CD8-positive, alpha-beta memory T cell (primary cell): ENCODE data around the gene NDUFV1. TPM values are rescaled to one million over a fixed set of nuclear protein-coding genes. Genes with fewer than 3 reads are reported as not detected.

Experiments used
- CTCF ChIA-PET: fragments of 350-600 bp; sonication (Branson Sonifier 250); formaldehyde crosslinking; loops from one replicate; lab custom pipeline; 2021; ENCODE audit warnings: antibody characterized with exemption; lab: Charles Lee
- POLR2A ChIA-PET: fragments of 350-600 bp; sonication (Branson Sonifier 250); formaldehyde crosslinking; loops from one replicate; lab custom pipeline; 2021; ENCODE audit warnings: antibody characterized with exemption; lab: Charles Lee
- DNase-seq, 5 donors: peaks; one replicate each; pipeline versions ENCODE4 v3.0.0 to v3.0.0-alpha.2; 2020 to 2022; ENCODE audit warnings: mixed read lengths in 1 of 5
- H3K27ac ChIP-seq: one replicate; pipeline ENCODE4 v1.7.0; 2013; ENCODE audit warnings: low read depth, mild to moderate bottlenecking, low read length, moderate library complexity
- H3K27me3 ChIP-seq: 2 replicates; pipeline ENCODE4 v1.7.0; 2013; ENCODE audit warnings: low read length, mild to moderate bottlenecking; ENCODE audit not compliant: insufficient read depth, poor library complexity, severe bottlenecking
- H3K36me3 ChIP-seq: 2 replicates; pipeline ENCODE4 v1.7.0; 2013; ENCODE audit warnings: mild to moderate bottlenecking, low read length, moderate library complexity; ENCODE audit not compliant: insufficient read depth
- H3K4me1 ChIP-seq: 2 replicates; pipeline ENCODE4 v1.7.0; 2013; ENCODE audit warnings: mild to moderate bottlenecking, low read length, moderate library complexity; ENCODE audit not compliant: insufficient read depth
- H3K4me3 ChIP-seq: 2 replicates; pipeline ENCODE4 v1.7.0; 2013; ENCODE audit warnings: mild to moderate bottlenecking, low read length
- H3K9me3 ChIP-seq: 2 replicates; pipeline ENCODE4 v1.7.0; 2013; ENCODE audit warnings: mild to moderate bottlenecking, low read length
- H3K27ac Mint-ChIP-seq, 8 donors: one replicate each; pipeline ENCODE4 v1.8.0; 2020 to 2021; ENCODE audit warnings: mixed read lengths in 8 of 8, mild to moderate bottlenecking in 6 of 8, inconsistent platforms in 3 of 8, moderate library complexity in 3 of 8
- H3K27me3 Mint-ChIP-seq, 2 donors: one replicate each; pipeline ENCODE4 v1.8.0; 2020 to 2021; ENCODE audit warnings: mixed read lengths in 2 of 2, mild to moderate bottlenecking in 1 of 2, moderate library complexity in 1 of 2
- H3K36me3 Mint-ChIP-seq, 3 donors: one replicate each; pipeline ENCODE4 v1.8.0; 2020 to 2021; ENCODE audit warnings: mixed read lengths in 3 of 3, inconsistent platforms in 1 of 3, mild to moderate bottlenecking in 1 of 3
- H3K4me1 Mint-ChIP-seq, 3 donors: one replicate each; pipeline ENCODE4 v1.8.0; 2020 to 2021; ENCODE audit warnings: mixed read lengths in 3 of 3, inconsistent platforms in 1 of 3, mild to moderate bottlenecking in 1 of 3
- H3K4me3 Mint-ChIP-seq, 7 donors: one replicate each; pipeline ENCODE4 v1.8.0; 2020 to 2021; ENCODE audit warnings: mixed read lengths in 7 of 7, mild to moderate bottlenecking in 6 of 7, moderate library complexity in 4 of 7, inconsistent platforms in 2 of 7
- H3K9me3 Mint-ChIP-seq, 5 donors: one replicate each; pipeline ENCODE4 v1.8.0; 2020 to 2022; ENCODE audit warnings: mixed read lengths in 5 of 5, mild to moderate bottlenecking in 3 of 5, moderate library complexity in 2 of 5, inconsistent platforms in 1 of 5
- polyA plus RNA-seq: library from polyadenylated mRNA; unstranded; fragments of 300-500 nt; fragmentation: Illumina TruSeq; gene quantifications from one replicate; pipeline ENCODE4 v1.2.3, GENCODE V29; 2021
- total RNA-seq, 2 experiments: library from RNA; stranded (reverse); gene quantifications; one replicate each; pipeline ENCODE4 v1.2.3, GENCODE V29; 2021

NDUFV1 gene
- total and polyA plus RNA-seq, 3 experiments from 2014 or later: 140 to 326 (median 321) TPM

DNA sequence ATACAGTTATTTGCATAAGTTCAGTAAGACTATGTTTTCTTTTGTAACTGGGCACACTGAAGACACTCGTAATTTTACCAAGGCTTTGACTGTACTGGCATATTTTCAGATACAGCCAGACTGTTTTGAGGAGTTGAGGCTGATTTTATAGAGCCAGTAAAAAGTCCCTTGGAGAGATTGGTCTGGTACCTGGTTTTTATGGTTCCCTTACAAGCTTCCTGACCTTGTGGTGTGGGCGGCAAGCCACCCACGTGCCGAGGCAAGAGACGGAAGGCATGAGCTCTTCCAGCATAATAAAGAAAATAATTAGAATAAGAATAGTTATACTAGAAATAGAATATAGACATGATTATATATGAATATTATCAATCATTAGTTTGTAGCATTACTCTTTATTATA, 34.4 kb upstream of the NDUFV1 start:
- ChIA-PET POLR2A (no interaction called here), CTCF (interaction anchor here (1.9 kb wide), 1 partner anchor 42 kb away, joined by 9 read pairs; no protein-coding TSS in a partner anchor)
- Histone ChIP-seq H3K27me3 (no peaks in the 10 kb centered on the region), H3K36me3 (no peaks in the 10 kb centered on the region), H3K27ac (no peak overlapping the region), H3K4me1 (no peaks in the 10 kb centered on the region), H3K9me3 (no peaks in the 10 kb centered on the region), H3K4me3 (no peak overlapping the region)
- Mint-ChIP-seq H3K27me3 (peaks cover 17 to 24% of the 10 kb centered on the region in 2 donors), H3K27ac (no peak overlapping the region), H3K4me1 (no peaks in the 10 kb centered on the region), H3K9me3 (no peaks in the 10 kb centered on the region), H3K36me3 (peaks cover 0 to 4% (median 0%) of the 10 kb centered on the region in 3 donors), H3K4me3 (no peak overlapping the region)
- no peak for DNase-seq

DNA sequence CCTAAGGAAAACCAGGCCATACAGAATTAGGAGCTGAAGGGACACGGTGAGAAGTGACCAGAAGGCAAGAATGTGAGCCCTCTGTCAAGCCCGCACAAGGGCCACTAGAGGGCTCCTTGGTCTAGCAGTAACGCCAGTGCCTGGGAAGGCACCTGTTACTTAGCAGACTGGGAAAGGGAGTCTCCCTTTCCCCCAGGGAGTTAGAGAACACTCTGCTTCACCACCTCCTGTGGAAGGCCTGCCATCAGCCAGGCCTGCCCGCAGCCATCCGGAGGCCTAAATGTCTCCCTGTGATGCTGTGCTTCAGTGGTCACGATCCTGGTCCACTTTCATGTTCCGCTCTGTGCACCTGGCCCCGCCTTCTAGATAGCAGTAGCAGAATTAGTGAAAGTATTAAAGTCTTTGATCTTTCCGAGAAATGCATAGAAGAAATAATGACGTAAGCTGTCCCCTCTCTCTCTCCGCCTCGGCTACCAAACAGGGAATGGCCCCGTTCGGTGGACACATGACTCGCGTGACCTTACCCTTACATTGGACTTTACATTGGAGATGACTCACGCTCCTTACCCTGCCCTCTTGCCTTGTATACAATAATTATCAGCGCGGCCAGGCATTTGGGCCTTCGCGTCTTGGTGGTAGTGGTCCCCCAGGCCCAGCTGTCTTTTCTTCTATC, 33.9 kb upstream of the NDUFV1 start:
- Mint-ChIP-seq H3K4me1 (no peaks in the 10 kb centered on the region), H3K4me3 (no peak overlapping the region), H3K27ac (no peak overlapping the region), H3K27me3 (peaks cover 20 to 24% of the 10 kb centered on the region in 2 donors), H3K36me3 (peaks cover 0 to 4% (median 0%) of the 10 kb centered on the region in 3 donors), H3K9me3 (no peaks in the 10 kb centered on the region)
- no peaks in the 10 kb centered on the region for H3K9me3 ChIP-seq
- CTCF ChIA-PET: interaction anchor here (1.9 kb wide), 1 partner anchor 42 kb away, joined by 9 read pairs; no protein-coding TSS in a partner anchor
- POLR2A ChIA-PET: no interaction called here
- H3K27me3 ChIP-seq: no peaks in the 10 kb centered on the region
- no peak overlapping the region for H3K4me3 ChIP-seq
- no peaks in the 10 kb centered on the region for H3K4me1 ChIP-seq
- peak in 1 of 5 donors; percentile 13 for DNase-seq
- no peaks in the 10 kb centered on the region for H3K36me3 ChIP-seq
- no peak overlapping the region for H3K27ac ChIP-seq

- H3K27ac Mint-ChIP-seq: no peak overlapping the region
- no peaks in the 10 kb centered on the region for H3K27me3 ChIP-seq
- no peak for DNase-seq
- H3K4me3 ChIP-seq: no peak overlapping the region
- no peaks in the 10 kb centered on the region for H3K9me3 Mint-ChIP-seq
- peaks cover 8% of the 10 kb centered on the region for H3K4me1 ChIP-seq
- ChIA-PET POLR2A (no interaction called here), CTCF (no interaction called here)
- H3K27ac ChIP-seq: no peak overlapping the region
- H3K4me1 Mint-ChIP-seq: peaks cover 4 to 10% (median 10%) of the 10 kb centered on the region in 3 donors
- H3K36me3 Mint-ChIP-seq: peaks cover 0 to 4% (median 0%) of the 10 kb centered on the region in 3 donors
- no peak overlapping the region for H3K4me3 Mint-ChIP-seq
- H3K27me3 Mint-ChIP-seq: peaks cover 21 to 36% of the 10 kb centered on the region in 2 donors
- H3K9me3 ChIP-seq: no peaks in the 10 kb centered on the region
- no peaks in the 10 kb centered on the region for H3K36me3 ChIP-seq
Observed at GRCh38 chr11:67574938-67575337, 31.8 kb upstream of the NDUFV1 start.

DNA sequence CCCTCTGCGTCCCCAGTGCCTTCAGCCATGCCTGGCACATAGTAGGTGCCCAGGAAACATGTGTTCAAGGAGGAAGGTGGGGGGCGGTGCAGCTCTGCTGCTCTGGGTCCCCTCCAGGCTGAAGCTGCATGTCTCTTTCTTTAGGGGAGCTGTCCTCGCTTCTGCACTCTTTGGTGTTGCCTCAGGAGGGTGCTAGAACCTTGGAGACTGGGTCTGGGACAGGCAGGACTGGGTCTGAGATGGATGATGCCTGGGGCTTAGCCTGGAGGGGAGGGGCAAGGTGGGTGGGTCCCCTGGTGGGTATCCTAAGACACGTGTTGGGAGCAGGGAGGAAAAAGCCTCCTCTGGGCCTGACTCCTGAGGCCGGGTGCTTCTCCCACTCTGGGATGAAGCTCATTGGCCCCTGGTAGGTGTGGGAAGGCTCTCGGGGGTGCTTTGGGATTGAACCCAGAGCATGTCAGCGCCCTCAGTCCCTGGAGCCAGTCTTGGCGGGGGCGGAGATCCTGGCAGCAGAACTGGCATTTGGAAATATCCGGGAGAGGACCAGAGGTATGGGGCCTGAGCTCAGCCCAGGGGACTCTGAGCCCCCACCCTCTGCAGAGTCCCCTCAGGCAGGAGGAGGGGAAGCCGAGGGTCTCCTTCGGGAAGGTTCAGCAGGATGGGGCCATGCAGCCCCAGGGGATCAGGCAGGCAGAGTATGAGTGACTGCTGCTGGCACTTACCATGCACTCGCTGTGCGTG, 29.8 kb upstream of the NDUFV1 start:
- Mint-ChIP-seq H3K9me3 (no peaks in the 10 kb centered on the region), H3K36me3 (peaks cover 0 to 4% (median 0%) of the 10 kb centered on the region in 3 donors), H3K4me3 (no peak overlapping the region), H3K4me1 (peaks cover 4 to 15% (median 11%) of the 10 kb centered on the region in 3 donors), H3K27me3 (peaks cover 20 to 37% of the 10 kb centered on the region in 2 donors), H3K27ac (no peak overlapping the region)
- Histone ChIP-seq H3K4me1 (peaks cover 9% of the 10 kb centered on the region), H3K4me3 (no peak overlapping the region), H3K9me3 (no peaks in the 10 kb centered on the region), H3K27me3 (no peaks in the 10 kb centered on the region), H3K27ac (no peak overlapping the region), H3K36me3 (no peaks in the 10 kb centered on the region)
- POLR2A ChIA-PET: no interaction called here
- CTCF ChIA-PET: interaction anchor here (1.2 kb wide), 1 partner anchor 38 kb away, joined by 3 read pairs; no protein-coding TSS in a partner anchor
- no peak for DNase-seq

DNA sequence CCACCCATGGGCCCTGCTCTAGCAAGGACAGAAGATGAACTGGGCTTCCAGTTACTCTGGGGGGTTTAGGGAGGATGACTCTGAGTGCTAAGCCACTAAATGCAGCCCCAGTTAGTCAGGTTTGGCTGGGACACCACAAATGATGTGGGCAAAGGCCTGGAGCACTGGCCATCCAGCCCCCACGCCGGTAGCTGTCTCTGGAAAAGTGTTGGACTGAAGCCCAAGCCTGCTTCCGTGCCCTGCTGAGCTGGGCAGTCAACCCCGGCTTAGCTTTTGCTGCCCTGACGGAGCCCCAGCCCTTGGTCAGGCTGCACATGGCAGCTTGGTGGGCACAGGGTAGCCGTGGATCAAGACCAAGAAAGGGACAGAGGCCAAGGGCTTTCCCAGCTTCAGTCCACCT, 28.8 kb upstream of the NDUFV1 start:
- Histone ChIP-seq H3K9me3 (no peaks in the 10 kb centered on the region), H3K27ac (no peak overlapping the region), H3K27me3 (no peaks in the 10 kb centered on the region), H3K36me3 (no peaks in the 10 kb centered on the region), H3K4me3 (no peak overlapping the region), H3K4me1 (peaks cover 19% of the 10 kb centered on the region)
- Mint-ChIP-seq H3K27ac (no peak overlapping the region), H3K27me3 (peaks cover 23 to 37% of the 10 kb centered on the region in 2 donors), H3K4me3 (no peak overlapping the region), H3K4me1 (peaks cover 13 to 26% (median 19%) of the 10 kb centered on the region in 3 donors), H3K36me3 (peaks cover 0 to 4% (median 0%) of the 10 kb centered on the region in 3 donors), H3K9me3 (no peaks in the 10 kb centered on the region)
- no peak for DNase-seq
- POLR2A ChIA-PET: no interaction called here
- CTCF ChIA-PET: interaction anchor here (1.0 to 1.2 kb wide), 2 partner anchors 37 to 52 kb away, joined by 3 read pairs; partner anchors contain the start of gene NUDT8

DNA sequence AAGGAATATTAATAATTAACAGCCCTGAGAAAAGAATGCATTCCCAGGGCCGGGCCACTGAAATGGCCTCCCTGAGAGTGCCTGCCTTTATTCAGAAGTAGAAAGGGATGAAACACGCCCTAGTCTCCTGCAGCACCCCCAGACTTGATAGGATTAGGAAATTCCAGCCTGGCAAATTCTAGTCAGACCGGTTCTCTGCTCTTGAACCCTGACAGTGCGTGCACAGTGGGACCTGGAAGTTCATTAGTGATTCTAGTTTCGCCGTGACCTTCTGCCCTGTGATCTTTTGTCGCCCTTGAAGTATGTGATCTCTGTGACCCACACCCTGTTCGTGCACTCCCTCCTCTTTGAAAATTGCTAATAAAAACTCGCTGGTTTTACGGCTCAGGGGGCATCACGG, 25.3 kb upstream of the NDUFV1 start:
- H3K36me3 Mint-ChIP-seq: peaks cover 0 to 6% (median 0%) of the 10 kb centered on the region in 3 donors
- H3K4me1 Mint-ChIP-seq: peaks cover 28 to 42% (median 41%) of the 10 kb centered on the region in 3 donors
- Histone ChIP-seq H3K9me3 (no peaks in the 10 kb centered on the region), H3K4me1 (peaks cover 29% of the 10 kb centered on the region), H3K27me3 (no peaks in the 10 kb centered on the region), H3K27ac (no peak overlapping the region), H3K4me3 (no peak overlapping the region), H3K36me3 (no peaks in the 10 kb centered on the region)
- peaks cover 16 to 17% of the 10 kb centered on the region in 2 donors for H3K27me3 Mint-ChIP-seq
- ChIA-PET POLR2A (no interaction called here), CTCF (no interaction called here)
- DNase-seq: no peak
- peak overlapping the region in 2 of 7 donors; percentile 44 to 75 for H3K4me3 Mint-ChIP-seq
- peak overlapping the region in 3 of 8 donors; percentile 19 to 56 (median 45) for H3K27ac Mint-ChIP-seq
- H3K9me3 Mint-ChIP-seq: no peaks in the 10 kb centered on the region

DNA sequence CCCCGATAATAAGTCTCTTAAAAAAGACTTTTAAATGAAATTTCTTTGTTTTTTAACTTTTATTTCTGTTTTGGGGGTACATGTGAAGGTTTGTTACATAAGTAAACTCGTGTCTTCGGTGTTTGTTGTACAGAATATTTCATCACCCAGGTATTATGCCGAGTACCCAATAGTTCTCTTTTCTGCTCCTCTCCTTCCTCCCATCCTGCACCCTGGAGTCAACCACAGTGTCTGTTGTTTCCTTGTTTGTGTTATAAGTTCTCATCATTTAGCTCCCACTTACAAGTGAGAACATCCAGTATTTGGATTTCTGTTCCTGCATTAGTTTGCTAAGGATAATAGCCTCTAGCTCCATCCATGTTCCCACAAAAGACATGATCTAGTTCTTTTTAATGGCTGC, 24.7 kb upstream of the NDUFV1 start:
- POLR2A ChIA-PET: interaction anchor here (0.6 kb wide), 1 partner anchor 21 kb away, joined by 5 read pairs; no protein-coding TSS in a partner anchor
- no peak for DNase-seq
- H3K9me3 ChIP-seq: no peaks in the 10 kb centered on the region

More for the DNA sequence above, 24.7 kb upstream of the NDUFV1 start:
- Histone ChIP-seq H3K4me3 (no peak overlapping the region), H3K27me3 (no peaks in the 10 kb centered on the region), H3K4me1 (peaks cover 29% of the 10 kb centered on the region), H3K27ac (no peak overlapping the region), H3K36me3 (no peaks in the 10 kb centered on the region)
- peaks cover 0 to 6% (median 3%) of the 10 kb centered on the region in 3 donors for H3K36me3 Mint-ChIP-seq
- CTCF ChIA-PET: interaction anchor here (1.5 kb wide), 1 partner anchor 26 kb away, joined by 6 read pairs; no protein-coding TSS in a partner anchor
- peak overlapping the region in 5 of 7 donors; percentile 70 to 90 (median 89) for H3K4me3 Mint-ChIP-seq
- H3K9me3 Mint-ChIP-seq: no peaks in the 10 kb centered on the region
- H3K27ac Mint-ChIP-seq: peak overlapping the region in 4 of 8 donors; percentile 19 to 86 (median 30)
- peaks cover 12 to 13% of the 10 kb centered on the region in 2 donors for H3K27me3 Mint-ChIP-seq
- peaks cover 28 to 47% (median 41%) of the 10 kb centered on the region in 3 donors for H3K4me1 Mint-ChIP-seq
